Lung (tissue), 12 donors: ENCODE results near the gene COL6A1. TPM values are rescaled to one million over a fixed set of nuclear protein-coding genes. Genes with fewer than 3 reads are reported as not detected.
"Not testable (repeated sequence)": the region's sequence is repeated elsewhere in the genome, so short reads cannot be mapped to it uniquely, and the experiment has no call there.

ENCODE experiments used
- ATAC-seq: fragments of 200-7000 bp; cut with Tn5 transposase; one replicate; pipeline ENCODE4 v1.9.1; 2020; ENCODE audit warnings: moderate number of reproducible peaks; ENCODE audit not compliant: insufficient read depth, low FRiP score
- DNase-seq, 3 donors: peaks; one replicate each; pipeline ENCODE4 v3.0.0-alpha.2; 2013 to 2017
- H3K27ac ChIP-seq, 2 donors: one replicate each; pipeline ENCODE4 v1.5.1; 2013; ENCODE audit warnings: mild to moderate bottlenecking in 2 of 2, moderate library complexity in 2 of 2, control low read depth in 1 of 2, inconsistent platforms in 1 of 2, low read depth in 1 of 2, low read length in 1 of 2
- H3K27me3 ChIP-seq, 3 donors: one replicate each; pipeline ENCODE4 v1.5.1; 2013; ENCODE audit warnings: low read length in 2 of 3; ENCODE audit not compliant: control insufficient read depth in 3 of 3, insufficient read depth in 3 of 3
- H3K36me3 ChIP-seq, 4 donors: one replicate each; pipeline ENCODE4 v1.5.1; 2013; ENCODE audit warnings: low read length in 4 of 4, mild to moderate bottlenecking in 1 of 4, moderate library complexity in 1 of 4; ENCODE audit not compliant: control insufficient read depth in 4 of 4, insufficient read depth in 4 of 4
- H3K4me1 ChIP-seq, 5 donors: one replicate each; pipeline ENCODE4 v1.5.1; 2013; ENCODE audit warnings: low read length in 5 of 5, mild to moderate bottlenecking in 2 of 5, moderate library complexity in 1 of 5; ENCODE audit not compliant: control insufficient read depth in 5 of 5, insufficient read depth in 5 of 5
- H3K4me3 ChIP-seq: one replicate; pipeline ENCODE4 v1.5.1; 2013; ENCODE audit warnings: mild to moderate bottlenecking, control low read depth, moderate library complexity
- H3K9ac ChIP-seq, 2 donors: one replicate each; pipeline ENCODE4 v1.5.1; 2013; ENCODE audit warnings: low read length in 2 of 2, control low read depth in 1 of 2; ENCODE audit not compliant: insufficient read depth in 1 of 2
- H3K9me3 ChIP-seq, 4 donors: one replicate each; pipeline ENCODE4 v1.5.1; 2013; ENCODE audit warnings: low read length in 3 of 4, mild to moderate bottlenecking in 1 of 4, moderate library complexity in 1 of 4; ENCODE audit not compliant: control insufficient read depth in 4 of 4, insufficient read depth in 3 of 4
- CTCF ChIP-seq: IDR thresholded peaks from 2 replicates; pipeline ENCODE4 v1.5.1; 2012; ENCODE audit warnings: mild to moderate bottlenecking; ENCODE audit errors: control extremely low read depth, extremely low read depth
- WGBS, 2 donors: extraction: QIAGEN DNeasy Blood & Tissue Kit; methylation state at CpG; one replicate each; pipeline ENCODE4 v1.1.7; 2013; 5-methylcytosine and 5-hydroxymethylcytosine counted together
- polyA plus RNA-seq, 2 donors: library from polyadenylated mRNA; stranded (reverse); fragments of 200-250 nt; gene quantifications; one replicate each; pipeline ENCODE4 v1.2.1, GENCODE V29; 2013
- total RNA-seq, 2 donors: library from RNA; depleted of rRNA in 1 of 2; stranded (reverse); fragments of >200 nt in 1 of 2; gene quantifications; one replicate each; pipeline ENCODE4 v1.2.1, GENCODE V29; 2014 to 2021
- donor health status: control.
- donor health status: control.
- donor health status: Bipolar disorder and iron deficiency.
- donor health status: healthy.
- donor health status: DM: yes; HTN: yes; CAD: no.

The COL6A1 gene
- total and polyA plus RNA-seq, 4 donors: 107 to 399 (median 172) TPM

GRCh38 chr21:45949928-45950739 is 31.4 kb upstream of the COL6A1 start:
- ATAC-seq: no peak
- H3K9me3 ChIP-seq: no peaks in the 10 kb centered on the region
- H3K4me1 ChIP-seq: peaks cover 0 to 15% (median 8%) of the 10 kb centered on the region in 5 donors
- no peaks in the 10 kb centered on the region for H3K36me3 ChIP-seq
- WGBS, 2 donors: 84 to 89% methylated on average over 35 of the region's 35 CpGs
- DNase-seq: no peak
- no peak overlapping the region for H3K9ac ChIP-seq
- no peak for TF ChIP-seq CTCF
- no peak overlapping the region for H3K27ac ChIP-seq
- H3K27me3 ChIP-seq: no peaks in the 10 kb centered on the region
- no peak overlapping the region for H3K4me3 ChIP-seq

- no peak for TF ChIP-seq CTCF
- Histone ChIP-seq H3K9me3 (no peaks in the 10 kb centered on the region), H3K9ac (no peak overlapping the region), H3K27me3 (no peaks in the 10 kb centered on the region), H3K27ac (no peak overlapping the region), H3K36me3 (no peaks in the 10 kb centered on the region), H3K4me1 (peaks cover 0 to 15% (median 8%) of the 10 kb centered on the region in 5 donors), H3K4me3 (no peak overlapping the region)
- peak; percentile 80 to 92 (median 87) for DNase-seq
- no peak for ATAC-seq
- 42 to 46% methylated on average over 21 of the region's 21 CpGs for WGBS, 2 donors
Observed at GRCh38 chr21:45950740-45951515, 30.6 kb upstream of the COL6A1 start.

- peaks cover 0 to 15% (median 8%) of the 10 kb centered on the region in 5 donors for H3K4me1 ChIP-seq
- H3K4me3 ChIP-seq: no peak overlapping the region
- no peaks in the 10 kb centered on the region for H3K9me3 ChIP-seq
- TF ChIP-seq CTCF: no peak
- H3K36me3 ChIP-seq: no peaks in the 10 kb centered on the region
- no peak overlapping the region for H3K27ac ChIP-seq
- no peaks in the 10 kb centered on the region for H3K27me3 ChIP-seq
- no peak for ATAC-seq
- no peak overlapping the region for H3K9ac ChIP-seq
- no peak for DNase-seq
- 81 to 82% methylated on average over 15 of the region's 15 CpGs for WGBS, 2 donors
Observed at GRCh38 chr21:45951676-45952075, 29.9 kb upstream of the COL6A1 start.

- peaks cover 0 to 18% (median 12%) of the 10 kb centered on the region in 5 donors for H3K4me1 ChIP-seq
- H3K27me3 ChIP-seq, H3K9me3 ChIP-seq, H3K9ac ChIP-seq, H3K4me3 ChIP-seq, DNase-seq, H3K36me3 ChIP-seq, ATAC-seq, H3K27ac ChIP-seq: not testable (repeated sequence)
- 81 to 84% methylated on average over 9 to 10 of the region's 10 CpGs for WGBS, 2 donors
Observed at GRCh38 chr21:45952527-45952926, 29.0 kb upstream of the COL6A1 start.
